K562 (cell line): ENCODE results near the gene PPM1F. TPM values are rescaled to one million over a fixed set of nuclear protein-coding genes. Genes with fewer than 3 reads are reported as not detected.
A peak's percentile ranks its signal among the peaks of the same experiment; 100 is the strongest.

ENCODE experiments used
- ATAC-seq: fragments of 200-7000 bp; cut with Tn5 transposase; 3 replicates; pipeline ENCODE4 v1.9.1; 2020; ENCODE audit warnings: moderate library complexity
- BruUV-seq: library from RNA; stranded (reverse); fragments of 400-500 nt; replicated peaks from 2 replicates; lab custom pipeline; 2021; lab: Mats Ljungman, UMichigan
- CTCF ChIA-PET: fragments of 300-600 bp; formaldehyde crosslinking; extraction: SDS; loops from one replicate; lab custom pipeline; 2021; ENCODE audit warnings: low intra/inter-chr PET ratio; lab: Yijun Ruan, JAX
- POLR2A ChIA-PET: fragments of 300-600, 350-650 bp; sonication (Branson Sonifier 250); formaldehyde crosslinking; extraction: SDS; loops from one replicate; lab custom pipeline; 2021; ENCODE audit warnings: antibody characterized with exemption, inconsistent platforms; lab: Yijun Ruan, JAX
- DNase-seq, 4 experiments: peaks; one replicate each; pipeline versions ENCODE4 v3.0.0 to v3.0.0-alpha.2; 2011 to 2018; ENCODE audit warnings: low spot score in 3 of 4, mixed read lengths in 3 of 4; ENCODE audit errors: extremely low read depth in 1 of 4
- FAIRE-seq: peaks from 2 replicates; lab custom pipeline; 2011; peaks lifted over from hg19 to GRCh38; lab: Jason Lieb, UNC
- H2AFZ ChIP-seq: 2 replicates; pipeline ENCODE4 v1.6.0; 2011; ENCODE audit warnings: low read depth, low read length, control low read depth, inconsistent platforms
- H3K27ac ChIP-seq: fragments of 200-600 bp; 3 replicates; pipeline ENCODE4 v1.8.0; 2011; ENCODE audit warnings: low read depth, mild to moderate bottlenecking, control low read depth, inconsistent platforms, low read length, moderate library complexity, mixed read lengths; ENCODE audit errors: extremely low read depth
- H3K27me3 ChIP-seq, 2 experiments: fragments of 300-600 bp in 1 of 2; 2 replicates in 1 of 2; 3 replicates in 1 of 2; pipeline versions ENCODE4 v1.6.0 to v1.8.0; 2011; ENCODE audit warnings: inconsistent platforms in 2 of 2, low read length in 2 of 2, mild to moderate bottlenecking in 1 of 2, mixed read lengths in 1 of 2, moderate library complexity in 1 of 2; ENCODE audit not compliant: control insufficient read depth in 2 of 2, insufficient read depth in 2 of 2
- H3K36me3 ChIP-seq: fragments of 300-600 bp; 3 replicates; pipeline ENCODE4 v1.8.0; 2011; ENCODE audit warnings: mild to moderate bottlenecking, low read length, inconsistent platforms; ENCODE audit not compliant: control insufficient read depth, insufficient read depth
- H3K4me1 ChIP-seq, 2 experiments: fragments of 200-600 bp in 1 of 2; replicated peaks in 1 of 2; 2 replicates in 1 of 2; 3 replicates in 1 of 2; pipeline versions ENCODE4 v1.5.1 to v1.8.0; 2011; ENCODE audit warnings: inconsistent platforms in 2 of 2, low read length in 2 of 2, mild to moderate bottlenecking in 1 of 2, mixed read lengths in 1 of 2, moderate library complexity in 1 of 2; ENCODE audit not compliant: control insufficient read depth in 2 of 2, insufficient read depth in 2 of 2
- H3K4me2 ChIP-seq: 2 replicates; pipeline ENCODE4 v1.6.1; 2011; ENCODE audit warnings: low read length, control low read depth, inconsistent platforms, mixed read lengths; ENCODE audit not compliant: insufficient read depth
- H3K4me3 ChIP-seq: fragments of 200-600 bp; sonication (generic), shearing (Covaris generic); 2 replicates; pipeline ENCODE4 v1.5.1; 2016; ENCODE audit warnings: control low read depth, inconsistent platforms
- H3K79me2 ChIP-seq: fragments of 200-600 bp; 3 replicates; pipeline ENCODE4 v1.8.0; 2011; ENCODE audit warnings: low read length, inconsistent platforms; ENCODE audit not compliant: control insufficient read depth, insufficient read depth
- H3K9ac ChIP-seq, 2 experiments: 2 replicates each; pipeline versions ENCODE4 v1.6.0 to v1.6.1; 2011; ENCODE audit warnings: low read depth in 2 of 2, low read length in 2 of 2, control low read depth in 1 of 2, inconsistent platforms in 1 of 2, mild to moderate bottlenecking in 1 of 2, mixed read lengths in 1 of 2; ENCODE audit not compliant: insufficient read depth in 1 of 2
- H3K9me1 ChIP-seq: one replicate; pipeline ENCODE4 v1.6.0; 2011; ENCODE audit warnings: inconsistent platforms, mild to moderate bottlenecking, low read length, moderate library complexity; ENCODE audit not compliant: control insufficient read depth, insufficient read depth
- H3K9me3 ChIP-seq: replicated peaks from 2 replicates; pipeline ENCODE4 v1.5.1; 2011; ENCODE audit warnings: low read depth, low read length, inconsistent platforms; ENCODE audit not compliant: control insufficient read depth, insufficient read depth
- H4K20me1 ChIP-seq: replicated peaks from 2 replicates; pipeline ENCODE4 v1.6.1; 2011; ENCODE audit warnings: low read length, inconsistent platforms, mixed read lengths; ENCODE audit not compliant: control insufficient read depth, insufficient read depth
- BHLHE40 ChIP-seq: IDR thresholded peaks from 2 replicates; pipeline ENCODE4 v1.6.1; 2011; ENCODE audit warnings: low read length, improper control_type of control experiment
- HDAC3 ChIP-seq: fragments of 450-650 bp; IDR thresholded peaks from 2 replicates; pipeline ENCODE4 v1.6.1; 2018; ENCODE audit warnings: borderline replicate concordance, mild to moderate bottlenecking, moderate library complexity; ENCODE audit not compliant: partially characterized antibody
- MAFF ChIP-seq: IDR thresholded peaks from 2 replicates; pipeline ENCODE4 v1.6.1; 2012; ENCODE audit warnings: low read length, improper control_type of control experiment
- MAFK ChIP-seq: IDR thresholded peaks from 2 replicates; pipeline ENCODE4 v1.6.1; 2011; ENCODE audit warnings: low read length, improper control_type of control experiment
- NR2C1 ChIP-seq, 2 experiments: fragments of 450-650 bp; IDR thresholded peaks; 2 replicates each; pipeline ENCODE4 v1.6.1; 2017; ENCODE audit warnings: mild to moderate bottlenecking in 2 of 2, antibody characterized with exemption in 1 of 2, inconsistent platforms in 1 of 2, missing compliant biosample characterization in 1 of 2, missing genetic modification characterization in 1 of 2
- PCBP2 ChIP-seq: fragments of 200-400 bp; formaldehyde crosslinking; IDR thresholded peaks from 2 replicates; pipeline ENCODE4 v1.6.1; 2018; ENCODE audit warnings: low read length, low read depth, mild to moderate bottlenecking, moderate library complexity; ENCODE audit not compliant: poor library complexity, severe bottlenecking
- SIX5 ChIP-seq, 2 experiments: IDR thresholded peaks; 2 replicates each; pipeline ENCODE4 v1.6.1; 2011; ENCODE audit warnings: low read length in 2 of 2, borderline replicate concordance in 1 of 2, low read depth in 1 of 2, mild to moderate bottlenecking in 1 of 2, moderate library complexity in 1 of 2; ENCODE audit not compliant: insufficient read depth in 1 of 2
- SNIP1 ChIP-seq: fragments of 450-650 bp; IDR thresholded peaks from 2 replicates; pipeline ENCODE4 v1.7.1; 2017; ENCODE audit warnings: low read depth, mild to moderate bottlenecking
- TSC22D4 ChIP-seq: fragments of 450-650 bp; IDR thresholded peaks from 2 replicates; pipeline ENCODE4 v1.6.1; 2016; ENCODE audit warnings: missing genetic modification characterization, missing biosample characterization, control low read depth
- ZNF3 ChIP-seq: fragments of 250-450 bp; sonication (Bioruptor Pico); IDR thresholded peaks from 2 replicates; pipeline ENCODE4 v1.5.0; 2021; ENCODE audit warnings: mild to moderate bottlenecking, moderate library complexity
- WGBS: fragments of 100-300 bp; shearing (Covaris generic); methylation state at CpG from one replicate; pipeline ENCODE4 v1.1.6; 2016; ENCODE audit warnings: low coverage, mixed read lengths; ENCODE audit not compliant: insufficient coverage; ENCODE audit errors: missing lambda C conversion rate; 5-methylcytosine and 5-hydroxymethylcytosine counted together
- in situ Hi-C: fragments of 300-500 bp; cut with MboI; formaldehyde crosslinking; loops from 4 replicates; pipeline ENCODE4 v1.15.0; 2018; ENCODE audit warnings: inconsistent platforms, mixed read lengths
- intact Hi-C: fragments of 100-400 bp; cut with micrococcal nuclease; formaldehyde crosslinking; loops from 2 replicates; pipeline ENCODE4 v1.14.2; 2022
- polyA plus RNA-seq, 8 experiments: library from polyadenylated mRNA; depleted of rRNA in 4 of 8; stranded (reverse) in 5 of 8; unstranded in 3 of 8; fragments of >200 nt; fragmentation: Nextera tagmentation in 2 of 8; fragmentation: Illumina TruSeq in 1 of 8; extraction: Ambion mirVana in 2 of 8; extraction: Trizol in 1 of 8; gene quantifications; 2 replicates each; pipeline versions ENCODE4 v1.2.1 to v1.2.3, GENCODE V29; 2011 to 2014; ENCODE audit warnings: inconsistent platforms in 1 of 8, missing spikeins in 1 of 8
- total RNA-seq, 7 experiments: library from RNA; depleted of rRNA in 6 of 7; stranded (reverse); fragments of >200 nt in 6 of 7; fragmentation: Illumina TruSeq in 2 of 7; extraction: Trizol in 2 of 7; gene quantifications; 2 replicates each; pipeline versions ENCODE4 v1.2.1 to v1.2.3, GENCODE V29; 2011 to 2021; ENCODE audit warnings: low replicate concordance in 1 of 7
- TF ChIP-seq, protein P1 (sequence below): sonication (generic); formaldehyde crosslinking; IDR thresholded peaks from 2 replicates; pipeline ENCODE4 v1.8.1; 2023; ENCODE audit warnings: mild to moderate bottlenecking, missing genetic modification reagents
- TF ChIP-seq, protein P2 (sequence below), 2 experiments: fragments of 450-650 bp in 1 of 2; sonication (generic) in 1 of 2; formaldehyde crosslinking; conservative IDR thresholded peaks; 2 replicates each; pipeline versions ENCODE4 v1.4.0 to v1.8.1; 2020 to 2022; ENCODE audit warnings: mild to moderate bottlenecking in 1 of 2, missing genetic modification reagents in 1 of 2
- TF ChIP-seq, protein P3 (sequence below): sonication (generic); formaldehyde crosslinking; IDR thresholded peaks from 2 replicates; pipeline ENCODE4 v1.8.1; 2022; ENCODE audit warnings: missing genetic modification reagents
- TF ChIP-seq, protein P4 (sequence below): fragments of 250-450 bp; sonication (Bioruptor Pico); IDR thresholded peaks from 2 replicates; pipeline ENCODE4 v1.4.0; 2020; ENCODE audit warnings: mild to moderate bottlenecking

Gene PPM1F
- total and polyA plus RNA-seq, 9 of the 15 experiments (the other 6 are each of a cell fraction or from before 2014, with no cell fraction given) = 2.1 to 159 (median 64.0) TPM

DNA sequence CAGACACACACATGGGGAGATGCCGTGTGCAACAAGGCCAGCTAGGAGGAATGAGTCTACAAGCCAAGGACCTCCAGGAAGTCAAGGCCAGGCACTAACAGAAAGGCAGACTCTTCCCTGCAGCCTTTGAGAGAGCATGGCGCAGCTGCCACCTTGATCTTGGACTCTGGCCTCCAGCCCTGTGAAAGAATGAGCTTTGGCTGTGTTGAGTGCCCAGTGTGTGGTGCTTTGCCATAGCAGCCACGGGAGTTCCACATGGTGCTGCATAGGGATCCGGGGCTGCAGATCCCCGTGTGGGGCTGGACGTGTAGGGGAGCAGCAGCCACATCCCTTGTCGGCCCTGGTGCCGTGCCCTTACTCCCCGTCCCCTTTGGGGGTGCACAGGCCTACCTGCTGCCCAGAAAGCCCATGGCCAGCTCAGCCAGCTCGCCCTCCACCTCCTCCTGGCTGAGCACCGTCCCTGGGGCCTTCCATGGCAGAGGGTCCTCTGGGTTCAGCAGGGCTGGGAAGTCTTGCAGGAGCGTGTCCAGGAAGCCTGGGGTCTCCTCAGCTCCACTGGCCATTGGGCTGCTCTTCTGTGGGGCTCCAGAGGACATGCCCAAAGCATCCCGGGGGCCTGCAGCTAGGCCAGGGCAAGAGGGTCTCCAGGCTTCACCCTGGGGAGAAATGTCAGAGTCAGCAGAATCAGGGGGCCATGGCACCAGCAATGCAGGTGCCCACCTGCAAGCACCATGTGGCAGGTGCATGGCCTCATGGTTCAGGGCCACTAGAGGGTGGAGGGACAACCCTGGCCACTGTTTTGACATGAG, 7.0 kb downstream of the PPM1F start:
- Histone ChIP-seq H3K4me1 (peaks cover 27 to 58% of the 10 kb centered on the region in 2 experiments), H3K9me3 (no peaks in the 10 kb centered on the region), H4K20me1 (peaks cover 18% of the 10 kb centered on the region; the same call in 1 of the 2 replicates), H3K27ac (no peak overlapping the region), H3K27me3 (no peaks in the 10 kb centered on the region), H3K79me2 (peaks cover 30% of the 10 kb centered on the region; the same call in 2 of the 3 replicates), H3K9ac (peak overlapping the region in 1 of 2 experiments; percentile 74; a peak in 2 of 4 replicates), H3K36me3 (peaks cover 58% of the 10 kb centered on the region), H3K9me1 (peaks cover 18% of the 10 kb centered on the region), H2AFZ (no peak overlapping the region), H3K4me2 (no peak overlapping the region), H3K4me3 (no peak overlapping the region)
- FAIRE-seq = no peak
- intact Hi-C loops = no loop called here
- BruUV-seq = no TSS peak
- ATAC-seq = no peak
- CTCF ChIA-PET = no interaction called here
- WGBS = 94% methylated on average over 13 of the region's 13 CpGs
- POLR2A ChIA-PET = interaction anchor here (0.5 to 42.4 kb wide), 6 partner anchors 8 to 403 kb away, joined by 3 to 1041 read pairs (median 5); no protein-coding TSS in a partner anchor
- in situ Hi-C loops = loop anchor here (5.0 to 25.0 kb wide), 4 partner anchors 233 to 808 kb away; partner anchors contain the start of gene HIC2
- DNase-seq = no peak
- TF ChIP-seq PCBP2 (no peak), BHLHE40 (0 out of 2 replicates have a peak, but pooled peaks have one; percentile 1), TSC22D4 (tag) (no peak), MAFF (peak; percentile 81), HDAC3 (no peak), SNIP1 (no peak), NR2C1 (IDR thresholded peaks at IDR 0.05) (no peak), NR2C1 (tag; IDR thresholded peaks at IDR 0.05) (no peak), SIX5 (IDR thresholded peaks at IDR 0.05; ENCODE audit: borderline replicate concordance in 1 of 2, insufficient read depth in 1 of 2, low read depth in 1 of 2, low read length in 2 of 2) (0 out of 4 replicates have a peak, but pooled peaks of 1 of the 2 experiments have one; percentile 26), MAFK (peak; percentile 80), ZNF3 (CRISPR knock-in tag) (no peak)
- TF ChIP-seq, protein P1, sequence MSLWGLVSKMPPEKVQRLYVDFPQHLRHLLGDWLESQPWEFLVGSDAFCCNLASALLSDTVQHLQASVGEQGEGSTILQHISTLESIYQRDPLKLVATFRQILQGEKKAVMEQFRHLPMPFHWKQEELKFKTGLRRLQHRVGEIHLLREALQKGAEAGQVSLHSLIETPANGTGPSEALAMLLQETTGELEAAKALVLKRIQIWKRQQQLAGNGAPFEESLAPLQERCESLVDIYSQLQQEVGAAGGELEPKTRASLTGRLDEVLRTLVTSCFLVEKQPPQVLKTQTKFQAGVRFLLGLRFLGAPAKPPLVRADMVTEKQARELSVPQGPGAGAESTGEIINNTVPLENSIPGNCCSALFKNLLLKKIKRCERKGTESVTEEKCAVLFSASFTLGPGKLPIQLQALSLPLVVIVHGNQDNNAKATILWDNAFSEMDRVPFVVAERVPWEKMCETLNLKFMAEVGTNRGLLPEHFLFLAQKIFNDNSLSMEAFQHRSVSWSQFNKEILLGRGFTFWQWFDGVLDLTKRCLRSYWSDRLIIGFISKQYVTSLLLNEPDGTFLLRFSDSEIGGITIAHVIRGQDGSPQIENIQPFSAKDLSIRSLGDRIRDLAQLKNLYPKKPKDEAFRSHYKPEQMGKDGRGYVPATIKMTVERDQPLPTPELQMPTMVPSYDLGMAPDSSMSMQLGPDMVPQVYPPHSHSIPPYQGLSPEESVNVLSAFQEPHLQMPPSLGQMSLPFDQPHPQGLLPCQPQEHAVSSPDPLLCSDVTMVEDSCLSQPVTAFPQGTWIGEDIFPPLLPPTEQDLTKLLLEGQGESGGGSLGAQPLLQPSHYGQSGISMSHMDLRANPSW (CRISPR knock-in tag) = peak; percentile 61; the same call in 1 of the 2 replicates
- TF ChIP-seq, protein P2, sequence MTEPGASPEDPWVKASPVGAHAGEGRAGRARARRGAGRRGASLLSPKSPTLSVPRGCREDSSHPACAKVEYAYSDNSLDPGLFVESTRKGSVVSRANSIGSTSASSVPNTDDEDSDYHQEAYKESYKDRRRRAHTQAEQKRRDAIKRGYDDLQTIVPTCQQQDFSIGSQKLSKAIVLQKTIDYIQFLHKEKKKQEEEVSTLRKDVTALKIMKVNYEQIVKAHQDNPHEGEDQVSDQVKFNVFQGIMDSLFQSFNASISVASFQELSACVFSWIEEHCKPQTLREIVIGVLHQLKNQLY (CRISPR knock-in tag; conservative IDR thresholded peaks at IDR 0.05) = peak in 1 of 2 experiments; percentile 88; a peak in 2 of 4 replicates
- TF ChIP-seq, protein P3, sequence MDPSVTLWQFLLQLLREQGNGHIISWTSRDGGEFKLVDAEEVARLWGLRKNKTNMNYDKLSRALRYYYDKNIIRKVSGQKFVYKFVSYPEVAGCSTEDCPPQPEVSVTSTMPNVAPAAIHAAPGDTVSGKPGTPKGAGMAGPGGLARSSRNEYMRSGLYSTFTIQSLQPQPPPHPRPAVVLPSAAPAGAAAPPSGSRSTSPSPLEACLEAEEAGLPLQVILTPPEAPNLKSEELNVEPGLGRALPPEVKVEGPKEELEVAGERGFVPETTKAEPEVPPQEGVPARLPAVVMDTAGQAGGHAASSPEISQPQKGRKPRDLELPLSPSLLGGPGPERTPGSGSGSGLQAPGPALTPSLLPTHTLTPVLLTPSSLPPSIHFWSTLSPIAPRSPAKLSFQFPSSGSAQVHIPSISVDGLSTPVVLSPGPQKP (CRISPR knock-in tag) = no peak
- TF ChIP-seq, protein P4, sequence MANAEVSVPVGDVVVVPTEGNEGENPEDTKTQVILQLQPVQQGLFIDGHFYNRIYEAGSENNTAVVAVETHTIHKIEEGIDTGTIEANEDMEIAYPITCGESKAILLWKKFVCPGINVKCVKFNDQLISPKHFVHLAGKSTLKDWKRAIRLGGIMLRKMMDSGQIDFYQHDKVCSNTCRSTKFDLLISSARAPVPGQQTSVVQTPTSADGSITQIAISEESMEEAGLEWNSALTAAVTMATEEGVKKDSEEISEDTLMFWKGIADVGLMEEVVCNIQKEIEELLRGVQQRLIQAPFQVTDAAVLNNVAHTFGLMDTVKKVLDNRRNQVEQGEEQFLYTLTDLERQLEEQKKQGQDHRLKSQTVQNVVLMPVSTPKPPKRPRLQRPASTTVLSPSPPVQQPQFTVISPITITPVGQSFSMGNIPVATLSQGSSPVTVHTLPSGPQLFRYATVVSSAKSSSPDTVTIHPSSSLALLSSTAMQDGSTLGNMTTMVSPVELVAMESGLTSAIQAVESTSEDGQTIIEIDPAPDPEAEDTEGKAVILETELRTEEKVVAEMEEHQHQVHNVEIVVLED = no peak
